Measurements from ENCODE around the gene ALDH6A1.
A peak's percentile ranks its signal among the peaks of the same experiment; 100 is the strongest.

Gene ALDH6A1

DNA sequence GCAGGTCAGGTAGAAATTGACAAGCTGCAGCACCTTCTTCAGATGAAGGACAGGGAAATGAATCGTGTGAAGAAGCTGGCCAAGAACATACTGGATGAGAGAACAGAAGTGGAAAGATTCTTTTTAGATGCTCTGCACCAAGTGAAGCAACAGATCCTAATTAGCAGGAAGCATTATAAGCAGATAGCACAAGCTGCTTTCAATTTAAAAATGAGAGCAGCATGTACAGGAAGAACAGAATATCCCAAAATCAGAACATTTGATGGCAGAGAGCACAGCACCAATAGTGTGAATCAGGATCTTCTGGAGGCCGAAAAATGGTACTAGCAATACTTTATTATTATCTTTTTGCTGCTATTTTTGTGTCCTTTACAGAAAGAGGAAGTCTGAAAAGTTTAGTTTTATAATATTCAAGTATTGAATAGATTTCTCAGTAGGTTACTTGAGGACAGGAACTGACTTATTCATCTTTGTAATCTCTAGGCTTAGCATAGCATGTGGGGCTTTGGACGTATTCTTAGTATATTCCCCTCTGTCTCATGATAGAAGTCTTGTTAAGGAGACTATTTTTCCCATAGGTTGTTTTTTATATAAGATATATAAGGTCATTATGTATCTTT is 34.3 kb downstream of the ALDH6A1 start:
- 44% methylated on average over 2 of the region's 3 CpGs for WGBS (ENCODE audit: insufficient coverage)
- POLR2A ChIA-PET, result interaction anchor here (0.6 kb wide), 1 partner anchor 591 kb away, joined by 9 read pairs; no protein-coding TSS in a partner anchor

GRCh38 chr14:74048281-74048680 is 36.0 kb downstream of the ALDH6A1 start:
- Histone ChIP-seq H3K4me1 (ENCODE audit: control extremely low read depth in 1 of 4, control insufficient read depth in 4 of 4, insufficient read depth in 4 of 4, low read length in 3 of 4) (peaks cover 0 to 6% (median 1%) of the 10 kb centered on the region in 4 experiments), H3K9me3 (ENCODE audit: control extremely low read depth in 1 of 5, control insufficient read depth in 4 of 5, insufficient read depth in 2 of 5, low read depth in 1 of 5, low read length in 4 of 5) (no peaks in the 10 kb centered on the region), H3K27ac (ENCODE audit: insufficient read depth in 1 of 2, low read depth in 1 of 2, low read length in 2 of 2, poor library complexity in 1 of 2, severe bottlenecking in 2 of 2) (no peak overlapping the region), H3K4me3 (ENCODE audit: control insufficient read depth in 1 of 7, extremely low read depth in 1 of 7, insufficient read depth in 4 of 7, low read depth in 2 of 7, low read length in 6 of 7) (no peak overlapping the region), H3K27me3 (replicated peaks in 2 of 5; ENCODE audit: control insufficient read depth in 4 of 5, insufficient read depth in 5 of 5, low read length in 4 of 5) (no peaks in the 10 kb centered on the region), H3K36me3 (ENCODE audit: control insufficient read depth in 4 of 4, insufficient read depth in 4 of 4, low read length in 3 of 4) (peaks cover 0 to 3% (median 0%) of the 10 kb centered on the region in 4 experiments)
- ChIA-PET POLR2A (interaction anchor here (0.6 kb wide), 1 partner anchor 56 kb away, joined by 9 read pairs; no protein-coding TSS in a partner anchor), CTCF (interaction anchor here (1.3 to 2.0 kb wide), 4 partner anchors 8 to 17 kb away, joined by 3 to 5 read pairs (median 4); no protein-coding TSS in a partner anchor)
- DNase-seq, result no peak
- 100% methylated on average over 2 of the region's 3 CpGs for WGBS (ENCODE audit: insufficient coverage)

More for the DNA sequence above, 34.3 kb downstream of the ALDH6A1 start:
- peak in 2 of 3 donors; percentile 35 to 59 for DNase-seq
- H3K27ac ChIP-seq (ENCODE audit: insufficient read depth in 1 of 2, low read depth in 1 of 2, low read length in 2 of 2, poor library complexity in 1 of 2, severe bottlenecking in 2 of 2), result no peak overlapping the region
- H3K36me3 ChIP-seq (ENCODE audit: control insufficient read depth in 4 of 4, insufficient read depth in 4 of 4, low read length in 3 of 4), result peaks cover 0 to 3% (median 0%) of the 10 kb centered on the region in 4 experiments
- no peaks in the 10 kb centered on the region for H3K27me3 ChIP-seq (replicated peaks in 2 of 5; ENCODE audit: control insufficient read depth in 4 of 5, insufficient read depth in 5 of 5, low read length in 4 of 5)
- no peak overlapping the region for H3K4me3 ChIP-seq (ENCODE audit: control insufficient read depth in 1 of 7, extremely low read depth in 1 of 7, insufficient read depth in 4 of 7, low read depth in 2 of 7, low read length in 6 of 7)
- peaks cover 0 to 6% (median 1%) of the 10 kb centered on the region in 4 experiments for H3K4me1 ChIP-seq (ENCODE audit: control extremely low read depth in 1 of 4, control insufficient read depth in 4 of 4, insufficient read depth in 4 of 4, low read length in 3 of 4)
- no peaks in the 10 kb centered on the region for H3K9me3 ChIP-seq (ENCODE audit: control extremely low read depth in 1 of 5, control insufficient read depth in 4 of 5, insufficient read depth in 2 of 5, low read depth in 1 of 5, low read length in 4 of 5)
- CTCF ChIA-PET, result interaction anchor here (1.7 to 2.0 kb wide), 2 partner anchors 11 to 18 kb away, joined by 4 to 5 read pairs; no protein-coding TSS in a partner anchor

- H3K4me3 ChIP-seq (ENCODE audit: control insufficient read depth in 1 of 7, extremely low read depth in 1 of 7, insufficient read depth in 4 of 7, low read depth in 2 of 7, low read length in 6 of 7), result no peak overlapping the region
- H3K36me3 ChIP-seq (ENCODE audit: control insufficient read depth in 4 of 4, insufficient read depth in 4 of 4, low read length in 3 of 4), result peaks cover 0 to 3% (median 0%) of the 10 kb centered on the region in 4 experiments
- H3K27me3 ChIP-seq (replicated peaks in 2 of 5; ENCODE audit: control insufficient read depth in 4 of 5, insufficient read depth in 5 of 5, low read length in 4 of 5), result no peaks in the 10 kb centered on the region
- ChIA-PET POLR2A (no interaction called here), CTCF (no interaction called here)
- DNase-seq, result no peak
- no peak overlapping the region for H3K27ac ChIP-seq (ENCODE audit: insufficient read depth in 1 of 2, low read depth in 1 of 2, low read length in 2 of 2, poor library complexity in 1 of 2, severe bottlenecking in 2 of 2)
- H3K9me3 ChIP-seq (ENCODE audit: control extremely low read depth in 1 of 5, control insufficient read depth in 4 of 5, insufficient read depth in 2 of 5, low read depth in 1 of 5, low read length in 4 of 5), result no peaks in the 10 kb centered on the region
- H3K4me1 ChIP-seq (ENCODE audit: control extremely low read depth in 1 of 4, control insufficient read depth in 4 of 4, insufficient read depth in 4 of 4, low read length in 3 of 4), result peaks cover 0 to 6% (median 1%) of the 10 kb centered on the region in 4 experiments
- WGBS (ENCODE audit: insufficient coverage), result no CpG with 5 or more reads among the region's 4 CpGs
These were observed 38.7 kb downstream of the ALDH6A1 start for GRCh38 chr14:74045522-74045921.

GRCh38 chr14:74042296-74042695 is 42.0 kb downstream of the ALDH6A1 start:
- no peaks in the 10 kb centered on the region for H3K27me3 ChIP-seq (replicated peaks in 2 of 5; ENCODE audit: control insufficient read depth in 4 of 5, insufficient read depth in 5 of 5, low read length in 4 of 5)

GRCh38 chr14:74038020-74038859 is 46.0 kb downstream of the ALDH6A1 start:
- no CpG with 5 or more reads among the region's 3 CpGs for WGBS (ENCODE audit: insufficient coverage)
- peak; percentile 55 to 73 (median 64) for DNase-seq
- Histone ChIP-seq H3K9me3 (ENCODE audit: control extremely low read depth in 1 of 5, control insufficient read depth in 4 of 5, insufficient read depth in 2 of 5, low read depth in 1 of 5, low read length in 4 of 5) (no peaks in the 10 kb centered on the region), H3K4me1 (ENCODE audit: control extremely low read depth in 1 of 4, control insufficient read depth in 4 of 4, insufficient read depth in 4 of 4, low read length in 3 of 4) (peaks cover 0 to 2% (median 0%) of the 10 kb centered on the region in 4 experiments), H3K27ac (ENCODE audit: insufficient read depth in 1 of 2, low read depth in 1 of 2, low read length in 2 of 2, poor library complexity in 1 of 2, severe bottlenecking in 2 of 2) (no peak overlapping the region), H3K36me3 (ENCODE audit: control insufficient read depth in 4 of 4, insufficient read depth in 4 of 4, low read length in 3 of 4) (no peaks in the 10 kb centered on the region), H3K27me3 (replicated peaks in 2 of 5; ENCODE audit: control insufficient read depth in 4 of 5, insufficient read depth in 5 of 5, low read length in 4 of 5) (no peaks in the 10 kb centered on the region), H3K4me3 (ENCODE audit: control insufficient read depth in 1 of 7, extremely low read depth in 1 of 7, insufficient read depth in 4 of 7, low read depth in 2 of 7, low read length in 6 of 7) (no peak overlapping the region)
- POLR2A ChIA-PET, result no interaction called here
- CTCF ChIA-PET, result interaction anchor here (0.8 to 1.1 kb wide), 3 partner anchors 11 to 23 kb away, joined by 3 to 4 read pairs (median 3); no protein-coding TSS in a partner anchor

More at GRCh38 chr14:74042296-74042695, 42.0 kb downstream of the ALDH6A1 start:
- POLR2A ChIA-PET, result no interaction called here
- no peak overlapping the region for H3K27ac ChIP-seq (ENCODE audit: insufficient read depth in 1 of 2, low read depth in 1 of 2, low read length in 2 of 2, poor library complexity in 1 of 2, severe bottlenecking in 2 of 2)
- no peaks in the 10 kb centered on the region for H3K9me3 ChIP-seq (ENCODE audit: control extremely low read depth in 1 of 5, control insufficient read depth in 4 of 5, insufficient read depth in 2 of 5, low read depth in 1 of 5, low read length in 4 of 5)
- DNase-seq, result no peak
- H3K4me3 ChIP-seq (ENCODE audit: control insufficient read depth in 1 of 7, extremely low read depth in 1 of 7, insufficient read depth in 4 of 7, low read depth in 2 of 7, low read length in 6 of 7), result no peak overlapping the region
- WGBS (ENCODE audit: insufficient coverage), result no CpG with 5 or more reads among the region's 2 CpGs
- CTCF ChIA-PET, result interaction anchor here (1.2 kb wide), 1 partner anchor 24 kb away, joined by 5 read pairs; no protein-coding TSS in a partner anchor
- peaks cover 0 to 2% (median 0%) of the 10 kb centered on the region in 4 experiments for H3K4me1 ChIP-seq (ENCODE audit: control extremely low read depth in 1 of 4, control insufficient read depth in 4 of 4, insufficient read depth in 4 of 4, low read length in 3 of 4)
- H3K36me3 ChIP-seq (ENCODE audit: control insufficient read depth in 4 of 4, insufficient read depth in 4 of 4, low read length in 3 of 4), result no peaks in the 10 kb centered on the region

DNA sequence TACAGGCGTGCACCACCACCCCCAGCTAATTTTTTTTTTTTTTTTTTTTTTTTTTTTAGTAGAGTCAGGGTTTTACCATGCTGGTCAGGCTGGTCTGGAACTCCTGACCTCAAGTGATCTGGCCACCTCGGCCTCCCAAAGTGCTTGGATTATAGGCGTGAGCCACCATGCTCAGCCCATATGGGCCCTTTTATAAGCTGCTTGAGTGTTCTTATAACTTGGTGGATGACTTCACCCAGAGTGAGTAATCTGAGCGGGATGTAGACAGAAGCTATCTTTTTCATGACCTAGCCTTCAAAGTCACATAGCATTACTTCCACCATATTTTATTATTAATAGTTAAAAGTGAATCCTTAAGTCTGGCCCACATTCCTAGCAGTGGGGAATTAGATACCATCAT is 48.7 kb downstream of the ALDH6A1 start:
- Histone ChIP-seq H3K4me3 (ENCODE audit: control insufficient read depth in 1 of 7, extremely low read depth in 1 of 7, insufficient read depth in 4 of 7, low read depth in 2 of 7, low read length in 6 of 7) (no peak overlapping the region), H3K27me3 (replicated peaks in 2 of 5; ENCODE audit: control insufficient read depth in 4 of 5, insufficient read depth in 5 of 5, low read length in 4 of 5) (no peaks in the 10 kb centered on the region), H3K36me3 (ENCODE audit: control insufficient read depth in 4 of 4, insufficient read depth in 4 of 4, low read length in 3 of 4) (no peaks in the 10 kb centered on the region), H3K9me3 (ENCODE audit: control extremely low read depth in 1 of 5, control insufficient read depth in 4 of 5, insufficient read depth in 2 of 5, low read depth in 1 of 5, low read length in 4 of 5) (no peaks in the 10 kb centered on the region), H3K4me1 (ENCODE audit: control extremely low read depth in 1 of 4, control insufficient read depth in 4 of 4, insufficient read depth in 4 of 4, low read length in 3 of 4) (peaks cover 0 to 2% (median 0%) of the 10 kb centered on the region in 4 experiments), H3K27ac (ENCODE audit: insufficient read depth in 1 of 2, low read depth in 1 of 2, low read length in 2 of 2, poor library complexity in 1 of 2, severe bottlenecking in 2 of 2) (no peak overlapping the region)
- DNase-seq, result no peak
- CTCF ChIA-PET, result no interaction called here
- POLR2A ChIA-PET, result no interaction called here
- WGBS (ENCODE audit: insufficient coverage), result 100% methylated on average over 2 of the region's 4 CpGs

All from common myeloid progenitor, CD34-positive (primary cell).